LHCN-M2 (cell line): Measurements from ENCODE around the gene NR1H3. TPM values are rescaled to one million over a fixed set of nuclear protein-coding genes. Genes with fewer than 3 reads are reported as not detected.

Source experiments
- DNase-seq: peaks from one replicate; pipeline ENCODE4 v3.0.0-alpha.2; 2012; ENCODE audit warnings: low read depth
- total RNA-seq: library from RNA; depleted of rRNA; stranded (reverse); fragments of >200 nt; gene quantifications from 2 replicates; pipeline ENCODE4 v1.2.3, GENCODE V29; 2014

NR1H3 gene
- total RNA-seq, 1 experiment from 2014 or later = 10.8 TPM

- peak; percentile 86 for DNase-seq
These were observed 12.1 kb downstream of the NR1H3 start, which contains the start of gene MADD for GRCh38 chr11:47269829-47270305. Gene MADD (plus strand): TSS chr11:47270133.

GRCh38 chr11:47270331-47271271 lies 12.8 kb downstream of the NR1H3 start:
- DNase-seq = peak; percentile 54

- DNase-seq = no peak
These were observed 13.5 kb downstream of the NR1H3 start for GRCh38 chr11:47271328-47271727.

GRCh38 chr11:47271961-47272661 lies 14.3 kb downstream of the NR1H3 start:
- DNase-seq = peak; percentile 64

- peak; percentile 67 for DNase-seq
These were observed 14.9 kb downstream of the NR1H3 start for GRCh38 chr11:47272706-47273105.

- DNase-seq = no peak
These were observed 16.9 kb downstream of the NR1H3 start for GRCh38 chr11:47274495-47275235.

GRCh38 chr11:47276923-47277322 lies 19.1 kb downstream of the NR1H3 start:
- no peak for DNase-seq

- DNase-seq = no peak
These were observed 20.3 kb downstream of the NR1H3 start for GRCh38 chr11:47278058-47278457.

- no peak for DNase-seq
These were observed 21.0 kb downstream of the NR1H3 start for GRCh38 chr11:47278769-47279168.

- no peak for DNase-seq
These were observed 22.3 kb downstream of the NR1H3 start for GRCh38 chr11:47280099-47280498.

- no peak for DNase-seq
These were observed 23.1 kb downstream of the NR1H3 start for GRCh38 chr11:47280860-47281259.

- no peak for DNase-seq
These were observed 24.7 kb downstream of the NR1H3 start for GRCh38 chr11:47282462-47282861.

GRCh38 chr11:47284151-47284550 lies 26.4 kb downstream of the NR1H3 start:
- no peak for DNase-seq

GRCh38 chr11:47285969-47286770 lies 28.4 kb downstream of the NR1H3 start:
- no peak for DNase-seq

GRCh38 chr11:47288066-47288465 lies 30.3 kb downstream of the NR1H3 start:
- DNase-seq = no peak

- no peak for DNase-seq
These were observed 32.1 kb downstream of the NR1H3 start for GRCh38 chr11:47289856-47290255.

- DNase-seq = no peak
These were observed 37.6 kb downstream of the NR1H3 start for GRCh38 chr11:47295385-47295784.

GRCh38 chr11:47296045-47296444 lies 38.2 kb downstream of the NR1H3 start:
- DNase-seq = no peak

- no peak for DNase-seq
These were observed 41.3 kb downstream of the NR1H3 start for GRCh38 chr11:47299078-47299477.

GRCh38 chr11:47302853-47303252 lies 45.1 kb downstream of the NR1H3 start:
- no peak for DNase-seq
